MM.1S (cell line): Measurements from ENCODE around the gene HSDL1.

Experiments
- CTCF ChIP-seq: fragments of 300-600 bp; sonication (generic); IDR thresholded peaks from 2 replicates; pipeline ENCODE4 v1.5.1; 2016; ENCODE audit warnings: antibody characterized with exemption, low read length, mixed read lengths
- EZH2 ChIP-seq: fragments of 300-600 bp; sonication (generic); optimal IDR thresholded peaks from 2 replicates; pipeline ENCODE3; 2017; ENCODE audit warnings: low read depth, mild to moderate bottlenecking, antibody characterized with exemption, low read length, mixed read lengths
- EZH2phosphoT487 ChIP-seq: fragments of 300-600 bp; sonication (generic); IDR thresholded peaks from 2 replicates; pipeline ENCODE4 v1.6.1; 2018; ENCODE audit warnings: antibody characterized with exemption, low read length

- TF ChIP-seq EZH2 (no peak), CTCF (no peak), EZH2phosphoT487 (no peak)
Observed at GRCh38 chr16:84181144-84181915, 36.4 kb upstream of the HSDL1 start.
